ENCODE data around the gene ETS2.

ETS2 gene

DNA sequence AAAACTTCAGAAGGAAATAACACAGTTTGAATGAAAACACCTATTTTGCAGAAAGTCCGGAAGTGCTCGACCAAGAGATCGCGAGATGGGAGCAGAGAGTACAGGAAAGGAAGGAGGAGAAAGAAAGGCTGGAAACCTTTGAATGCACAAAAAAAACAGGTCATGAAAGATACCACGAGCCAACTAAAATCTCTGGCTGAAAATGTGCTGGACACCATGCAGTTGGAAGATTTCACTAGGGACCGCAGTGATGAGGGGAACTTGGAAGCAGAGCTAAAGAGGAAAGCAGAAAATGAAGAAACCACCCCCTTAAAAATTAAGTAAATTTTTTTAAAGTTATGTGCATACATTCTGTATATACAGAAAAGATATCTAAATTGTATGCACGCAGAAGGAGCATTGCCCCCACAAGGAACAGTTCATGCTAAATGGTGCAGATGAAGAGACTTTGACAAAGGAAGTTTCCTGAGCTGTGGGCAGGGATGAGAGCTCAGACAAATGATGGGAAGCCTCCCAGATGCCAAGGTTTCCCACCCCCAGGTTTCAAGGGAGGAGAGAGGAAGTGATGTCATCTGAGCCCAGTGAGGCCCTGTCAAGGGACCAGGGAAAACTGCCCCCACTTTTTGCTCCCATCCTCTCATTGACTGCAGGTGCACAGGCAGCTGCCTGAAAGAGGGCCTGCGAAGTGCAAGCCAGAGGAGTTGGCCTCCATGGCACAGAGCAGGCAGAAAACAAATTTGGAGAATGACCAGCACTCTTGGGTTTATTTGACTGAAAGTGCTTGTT is 52.5 kb downstream of the ETS2 start:
- no peak for ATAC-seq
- TF ChIP-seq, protein P1, sequence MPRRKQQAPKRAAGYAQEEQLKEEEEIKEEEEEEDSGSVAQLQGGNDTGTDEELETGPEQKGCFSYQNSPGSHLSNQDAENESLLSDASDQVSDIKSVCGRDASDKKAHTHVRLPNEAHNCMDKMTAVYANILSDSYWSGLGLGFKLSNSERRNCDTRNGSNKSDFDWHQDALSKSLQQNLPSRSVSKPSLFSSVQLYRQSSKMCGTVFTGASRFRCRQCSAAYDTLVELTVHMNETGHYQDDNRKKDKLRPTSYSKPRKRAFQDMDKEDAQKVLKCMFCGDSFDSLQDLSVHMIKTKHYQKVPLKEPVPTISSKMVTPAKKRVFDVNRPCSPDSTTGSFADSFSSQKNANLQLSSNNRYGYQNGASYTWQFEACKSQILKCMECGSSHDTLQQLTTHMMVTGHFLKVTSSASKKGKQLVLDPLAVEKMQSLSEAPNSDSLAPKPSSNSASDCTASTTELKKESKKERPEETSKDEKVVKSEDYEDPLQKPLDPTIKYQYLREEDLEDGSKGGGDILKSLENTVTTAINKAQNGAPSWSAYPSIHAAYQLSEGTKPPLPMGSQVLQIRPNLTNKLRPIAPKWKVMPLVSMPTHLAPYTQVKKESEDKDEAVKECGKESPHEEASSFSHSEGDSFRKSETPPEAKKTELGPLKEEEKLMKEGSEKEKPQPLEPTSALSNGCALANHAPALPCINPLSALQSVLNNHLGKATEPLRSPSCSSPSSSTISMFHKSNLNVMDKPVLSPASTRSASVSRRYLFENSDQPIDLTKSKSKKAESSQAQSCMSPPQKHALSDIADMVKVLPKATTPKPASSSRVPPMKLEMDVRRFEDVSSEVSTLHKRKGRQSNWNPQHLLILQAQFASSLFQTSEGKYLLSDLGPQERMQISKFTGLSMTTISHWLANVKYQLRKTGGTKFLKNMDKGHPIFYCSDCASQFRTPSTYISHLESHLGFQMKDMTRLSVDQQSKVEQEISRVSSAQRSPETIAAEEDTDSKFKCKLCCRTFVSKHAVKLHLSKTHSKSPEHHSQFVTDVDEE (CRISPR knock-in tag; IDR thresholded peaks at IDR 0.05), result no peak
- TF ChIP-seq, protein P2, sequence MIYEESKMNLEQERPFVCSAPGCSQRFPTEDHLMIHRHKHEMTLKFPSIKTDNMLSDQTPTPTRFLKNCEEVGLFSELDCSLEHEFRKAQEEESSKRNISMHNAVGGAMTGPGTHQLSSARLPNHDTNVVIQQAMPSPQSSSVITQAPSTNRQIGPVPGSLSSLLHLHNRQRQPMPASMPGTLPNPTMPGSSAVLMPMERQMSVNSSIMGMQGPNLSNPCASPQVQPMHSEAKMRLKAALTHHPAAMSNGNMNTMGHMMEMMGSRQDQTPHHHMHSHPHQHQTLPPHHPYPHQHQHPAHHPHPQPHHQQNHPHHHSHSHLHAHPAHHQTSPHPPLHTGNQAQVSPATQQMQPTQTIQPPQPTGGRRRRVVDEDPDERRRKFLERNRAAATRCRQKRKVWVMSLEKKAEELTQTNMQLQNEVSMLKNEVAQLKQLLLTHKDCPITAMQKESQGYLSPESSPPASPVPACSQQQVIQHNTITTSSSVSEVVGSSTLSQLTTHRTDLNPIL (CRISPR knock-in tag; IDR thresholded peaks at IDR 0.05; ENCODE audit: low read depth), result no peak
- TF ChIP-seq TCF4 (CRISPR knock-in tag; IDR thresholded peaks at IDR 0.05; ENCODE audit: borderline replicate concordance) (no peak), TOX (CRISPR knock-in tag; IDR thresholded peaks at IDR 0.05; ENCODE audit: borderline replicate concordance) (no peak), ZNF8 (CRISPR knock-in tag; IDR thresholded peaks at IDR 0.05) (no peak), OSR1 (CRISPR knock-in tag; IDR thresholded peaks at IDR 0.05) (no peak), PPARA (CRISPR knock-in tag; IDR thresholded peaks at IDR 0.05; ENCODE audit: borderline replicate concordance) (no peak)

DNA sequence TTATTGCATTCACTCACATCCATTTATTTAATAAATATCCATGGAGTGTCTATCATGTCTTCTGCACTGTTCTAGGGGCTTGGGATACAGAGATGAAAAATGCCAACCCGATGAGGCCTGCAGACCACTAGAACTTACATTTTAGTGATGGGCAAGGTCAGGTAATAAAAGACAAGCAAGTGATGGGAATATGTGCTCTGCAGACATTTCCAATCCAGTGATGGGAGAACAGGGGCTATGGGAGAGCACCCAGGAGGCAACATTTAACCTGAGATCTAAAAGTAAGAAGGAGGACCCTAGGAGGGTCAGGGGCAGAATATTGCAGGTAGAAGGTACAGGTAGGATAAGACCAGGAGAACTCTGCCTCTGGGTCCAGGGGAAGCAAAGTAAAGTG is 53.1 kb downstream of the ETS2 start:
- no peak for ATAC-seq
- no peak for TF ChIP-seq BACH2 (CRISPR knock-in tag; IDR thresholded peaks at IDR 0.05; ENCODE audit: borderline replicate concordance)
- no peak for TF ChIP-seq CSDC2 (CRISPR knock-in tag; IDR thresholded peaks at IDR 0.05)
- TF ChIP-seq, protein P1 (CRISPR knock-in tag; IDR thresholded peaks at IDR 0.05), result no peak
- TF ChIP-seq, protein P3, sequence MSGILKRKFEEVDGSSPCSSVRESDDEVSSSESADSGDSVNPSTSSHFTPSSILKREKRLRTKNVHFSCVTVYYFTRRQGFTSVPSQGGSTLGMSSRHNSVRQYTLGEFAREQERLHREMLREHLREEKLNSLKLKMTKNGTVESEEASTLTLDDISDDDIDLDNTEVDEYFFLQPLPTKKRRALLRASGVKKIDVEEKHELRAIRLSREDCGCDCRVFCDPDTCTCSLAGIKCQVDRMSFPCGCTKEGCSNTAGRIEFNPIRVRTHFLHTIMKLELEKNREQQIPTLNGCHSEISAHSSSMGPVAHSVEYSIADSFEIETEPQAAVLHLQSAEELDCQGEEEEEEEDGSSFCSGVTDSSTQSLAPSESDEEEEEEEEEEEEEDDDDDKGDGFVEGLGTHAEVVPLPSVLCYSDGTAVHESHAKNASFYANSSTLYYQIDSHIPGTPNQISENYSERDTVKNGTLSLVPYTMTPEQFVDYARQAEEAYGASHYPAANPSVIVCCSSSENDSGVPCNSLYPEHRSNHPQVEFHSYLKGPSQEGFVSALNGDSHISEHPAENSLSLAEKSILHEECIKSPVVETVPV (CRISPR knock-in tag; IDR thresholded peaks at IDR 0.05), result no peak
- TF ChIP-seq ZNF70 (CRISPR knock-in tag; IDR thresholded peaks at IDR 0.05), result no peak
- TF ChIP-seq ZNF565 (CRISPR knock-in tag; conservative IDR thresholded peaks at IDR 0.05; ENCODE audit: low read depth), result no peak

DNA sequence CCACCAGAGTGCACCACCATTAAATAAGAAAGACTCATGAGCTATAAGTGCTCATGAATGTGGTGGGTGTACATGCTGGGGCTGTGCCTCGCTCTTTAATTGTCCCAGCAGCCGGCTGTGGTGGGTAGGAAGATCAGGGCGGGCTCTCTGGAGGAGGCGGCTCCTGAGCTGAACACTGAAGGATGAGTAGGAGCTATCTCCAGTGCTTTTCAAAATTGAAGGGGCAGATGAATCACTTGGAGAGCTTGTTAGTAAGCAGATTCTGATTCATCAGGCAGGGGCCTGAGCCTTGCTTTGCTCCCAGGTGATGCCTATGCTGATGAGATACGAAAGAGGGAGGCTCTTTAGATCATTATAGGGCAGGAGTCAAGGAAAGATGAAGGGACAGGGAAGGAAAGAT is 54.1 kb downstream of the ETS2 start:
- no peak for TF ChIP-seq RARB (CRISPR knock-in tag; IDR thresholded peaks at IDR 0.05)
- TF ChIP-seq ISL1 (CRISPR knock-in tag; IDR thresholded peaks at IDR 0.05), result no peak
- TF ChIP-seq ZNF565 (CRISPR knock-in tag; conservative IDR thresholded peaks at IDR 0.05; ENCODE audit: low read depth), result no peak
- TF ChIP-seq, protein P3 (CRISPR knock-in tag; IDR thresholded peaks at IDR 0.05), result no peak
- no peak for TF ChIP-seq CSDC2 (CRISPR knock-in tag; IDR thresholded peaks at IDR 0.05)
- TF ChIP-seq ZFP3 (CRISPR knock-in tag; IDR thresholded peaks at IDR 0.05), result peak; percentile 95

DNA sequence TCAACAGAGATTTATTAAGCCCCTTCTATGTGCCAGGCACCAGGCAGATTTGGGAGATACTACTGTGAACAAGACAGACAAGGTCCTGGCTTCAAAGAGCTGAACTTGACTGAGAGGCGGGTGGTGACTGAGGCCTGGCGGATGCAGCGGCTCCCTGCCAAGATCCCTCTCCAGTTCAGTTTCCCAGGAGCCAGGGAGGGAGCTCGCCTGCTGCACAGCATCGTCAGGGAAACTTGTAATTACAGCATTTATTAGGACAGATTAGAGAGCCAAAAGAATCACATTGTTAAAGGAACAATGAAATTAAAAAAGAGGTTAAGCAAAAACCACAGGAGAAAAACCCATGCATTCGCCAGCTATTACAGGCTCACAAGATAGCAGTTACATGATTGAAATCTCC is 55.3 kb downstream of the ETS2 start:
- ATAC-seq, result no peak
- no peak for TF ChIP-seq SNAI2 (CRISPR knock-in tag; IDR thresholded peaks at IDR 0.05)
- TF ChIP-seq, protein P1 (CRISPR knock-in tag; IDR thresholded peaks at IDR 0.05), result peak; percentile 20; the same call in 1 of the 2 replicates

More for the DNA sequence above, 54.1 kb downstream of the ETS2 start:
- no peak for ATAC-seq

Data from SK-N-SH treated with all-trans-retinoic acid at 6 μM for 48 hours (cell line).